ENCODE results near the gene GREB1L. TPM values are rescaled to one million over a fixed set of nuclear protein-coding genes. Genes with fewer than 3 reads are reported as not detected.

The GREB1L gene
- total RNA-seq = 1.1 and 1.7 TPM in 2 replicates

DNA sequence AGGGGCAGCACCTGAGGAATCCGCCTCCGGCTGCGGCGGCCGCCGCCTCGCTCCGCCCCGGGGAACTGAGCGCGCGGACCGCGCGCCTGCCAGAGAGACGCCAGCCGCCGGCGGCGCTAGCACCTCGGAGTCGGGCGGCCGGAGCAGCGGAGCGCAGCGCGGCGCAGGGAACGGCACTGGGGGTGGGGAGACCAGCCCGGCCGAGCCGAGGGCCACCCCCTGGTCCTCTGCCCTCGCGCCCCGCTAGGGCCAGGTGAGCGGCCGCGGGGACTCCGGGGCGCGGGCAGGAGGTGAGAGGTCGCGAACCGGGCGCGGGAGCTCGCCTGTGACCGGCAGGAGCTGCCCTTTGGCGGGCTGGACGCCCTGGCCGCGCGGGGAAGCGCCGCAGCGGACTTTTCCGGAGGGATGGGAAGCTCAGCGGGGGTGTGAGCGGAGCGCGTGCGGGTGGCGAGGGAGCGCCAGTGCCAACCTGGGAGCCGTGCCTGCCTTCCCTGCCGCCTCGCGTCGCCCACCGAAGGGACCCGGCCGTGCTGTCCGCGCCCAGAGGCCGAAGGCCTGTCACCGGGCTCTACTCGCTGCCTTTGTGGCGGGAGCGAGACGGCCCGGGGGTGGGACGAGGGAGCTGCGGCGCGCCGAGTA is at the start of gene GREB1L:
Gene GREB1L, plus strand, starts transcription at position 92 of the 639 bp plus-strand sequence. CDS start 141,287 bp downstream, outside the sequence.

Small RNAs within 50 kb of the gene (small RNA-seq; reads per million reads assigned to genes)
- not detected for gene RF00603

Other genes starting within 250 kb of the GREB1L start
- gene ROCK1, start 130.4 kb upstream of the GREB1L start, total RNA-seq = 73.3 and 76.9 TPM in 2 replicates

Data from thoracic aorta endothelial cell (primary cell).